BJ (cell line): Measurements from ENCODE around the gene CD96. TPM values are rescaled to one million over a fixed set of nuclear protein-coding genes. Genes with fewer than 3 reads are reported as not detected.

Source experiments
- CTCF ChIA-PET: fragments of 350-600 bp; formaldehyde crosslinking; extraction: SDS; loops from one replicate; lab custom pipeline; 2021; ENCODE audit warnings: antibody characterized with exemption, inconsistent platforms; lab: Yijun Ruan, JAX
- POLR2A ChIA-PET: fragments of 300-600 bp; sonication (Branson Sonifier 250); formaldehyde crosslinking; extraction: SDS; loops from one replicate; lab custom pipeline; 2021; ENCODE audit warnings: antibody characterized with exemption; lab: Charles Lee
- DNase-seq: peaks from one replicate; pipeline ENCODE4 v3.0.0-alpha.2; 2011; ENCODE audit warnings: low read depth
- H3K27me3 ChIP-seq: 2 replicates; pipeline ENCODE4 v1.6.0; 2011; ENCODE audit warnings: low read length; ENCODE audit not compliant: control insufficient read depth, insufficient read depth
- H3K36me3 ChIP-seq: 2 replicates; pipeline ENCODE4 v1.5.1; 2011; ENCODE audit warnings: low read length; ENCODE audit not compliant: control insufficient read depth, insufficient read depth
- H3K4me3 ChIP-seq: 2 replicates; pipeline ENCODE4 v1.5.1; 2011; ENCODE audit warnings: low read depth, mild to moderate bottlenecking, control low read depth, low read length
- CTCF ChIP-seq: IDR thresholded peaks from 2 replicates; pipeline ENCODE4 v1.5.1; 2011; ENCODE audit warnings: low read depth, mild to moderate bottlenecking, control low read depth, inconsistent platforms, low read length, moderate library complexity; ENCODE audit not compliant: insufficient read depth
- polyA plus RNA-seq: library from polyadenylated mRNA; depleted of rRNA; stranded (reverse); fragments of >200 nt; gene quantifications from 2 replicates; pipeline ENCODE4 v1.2.3, GENCODE V29; 2011

CD96 gene
- polyA plus RNA-seq, 1 experiment: 0.06 TPM

GRCh38 chr3:111676211-111677006 lies 134.4 kb downstream of the CD96 start:
- no peak overlapping the region for H3K4me3 ChIP-seq
- POLR2A ChIA-PET: no interaction called here
- no peaks in the 10 kb centered on the region for H3K27me3 ChIP-seq
- no peaks in the 10 kb centered on the region for H3K36me3 ChIP-seq
- CTCF ChIA-PET: interaction anchor here (1.1 to 1.4 kb wide), 2 partner anchors 12 to 337 kb away, joined by 3 to 4 read pairs; no protein-coding TSS in a partner anchor
- TF ChIP-seq CTCF: no peak
- DNase-seq: no peak

- no peak for TF ChIP-seq CTCF
- POLR2A ChIA-PET: no interaction called here
- CTCF ChIA-PET: interaction anchor here (1.1 kb wide), 1 partner anchor 337 kb away, joined by 4 read pairs; no protein-coding TSS in a partner anchor
- Histone ChIP-seq H3K4me3 (no peak overlapping the region), H3K36me3 (no peaks in the 10 kb centered on the region), H3K27me3 (no peaks in the 10 kb centered on the region)
- DNase-seq: no peak
These were observed 135.0 kb downstream of the CD96 start for GRCh38 chr3:111677007-111677392.

GRCh38 chr3:111681661-111682426 lies 139.8 kb downstream of the CD96 start:
- ChIA-PET CTCF (interaction anchor here (0.9 to 2.0 kb wide), 5 partner anchors 9 to 104 kb away, joined by 3 to 14 read pairs (median 4); no protein-coding TSS in a partner anchor), POLR2A (no interaction called here)
- Histone ChIP-seq H3K4me3 (no peak overlapping the region), H3K36me3 (no peaks in the 10 kb centered on the region), H3K27me3 (no peaks in the 10 kb centered on the region)
- TF ChIP-seq CTCF: no peak
- DNase-seq: no peak

GRCh38 chr3:111684640-111685039 lies 142.6 kb downstream of the CD96 start:
- CTCF ChIA-PET: interaction anchor here (0.9 to 2.3 kb wide), 7 partner anchors 9 to 329 kb away, joined by 3 to 7 read pairs (median 4); no protein-coding TSS in a partner anchor
- no peak for DNase-seq
- TF ChIP-seq CTCF: no peak

More at GRCh38 chr3:111684640-111685039, 142.6 kb downstream of the CD96 start:
- POLR2A ChIA-PET: no interaction called here
- H3K27me3 ChIP-seq: no peaks in the 10 kb centered on the region
- no peaks in the 10 kb centered on the region for H3K36me3 ChIP-seq
- no peak overlapping the region for H3K4me3 ChIP-seq
